Measurements from ENCODE around the gene GEN1.

GEN1 gene

DNA sequence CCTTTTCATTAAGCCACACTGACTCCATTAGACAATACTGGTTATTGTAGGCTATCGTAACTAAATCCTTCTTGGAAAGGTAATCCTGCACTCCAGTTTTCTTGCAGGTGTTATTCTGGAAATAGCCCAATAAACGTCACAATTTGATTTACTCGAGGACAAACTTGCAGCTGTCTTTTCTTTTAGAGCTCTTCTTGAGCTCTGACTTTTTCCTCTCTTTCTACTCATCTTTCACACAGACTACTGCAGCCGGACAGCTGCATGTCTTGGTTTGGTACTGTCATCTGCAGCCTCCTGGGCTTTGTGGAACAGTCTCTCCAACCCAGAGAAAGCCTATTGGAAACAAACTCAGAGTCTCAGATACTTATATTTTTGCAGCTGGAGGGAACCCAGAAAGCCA, 39.4 kb downstream of the GEN1 start:
- Histone ChIP-seq H4K20me1 (no peaks in the 10 kb centered on the region), H3K9ac (peak overlapping the region; percentile 36; the same call in 1 of the 2 replicates), H3K36me3 (no peaks in the 10 kb centered on the region), H3K27ac (0 out of 2 replicates have a peak overlapping the region, but pooled peaks have one; percentile 71), H3K4me2 (peak overlapping the region; percentile 79), H3K4me3 (no peak overlapping the region), H3K9me3 (no peaks in the 10 kb centered on the region), H3K27me3 (no peaks in the 10 kb centered on the region), H3K4me1 (peaks cover 62% of the 10 kb centered on the region)
- TF ChIP-seq Cebpa-rat (IDR thresholded peaks at IDR 0.05) = no peak

DNA sequence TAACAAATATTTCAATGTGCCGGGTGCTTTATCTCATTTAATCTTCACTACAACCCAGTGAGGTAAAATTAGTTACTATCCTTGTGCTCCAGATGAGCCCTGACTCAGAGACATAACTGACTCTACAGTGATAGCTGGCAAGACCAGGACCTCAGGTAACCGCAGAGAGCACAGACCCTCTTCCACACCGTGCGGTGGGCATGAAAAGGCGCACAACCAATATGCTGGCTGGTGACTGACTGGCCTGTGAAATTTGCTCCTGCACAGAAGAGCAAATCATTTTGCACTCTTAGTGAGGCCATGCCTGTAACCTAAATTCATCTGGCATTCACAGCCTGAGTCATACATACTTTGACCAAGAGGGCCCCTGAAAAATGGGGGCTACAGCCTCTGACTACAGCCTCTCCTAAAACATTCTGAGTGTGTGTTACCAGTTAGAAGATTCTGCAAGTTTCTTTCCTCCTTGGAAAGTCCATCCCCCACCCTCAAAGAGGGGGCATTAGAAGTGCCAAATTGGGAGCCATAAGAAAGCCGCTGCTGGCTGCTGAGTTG, 39.9 kb downstream of the GEN1 start:
- H3K9ac ChIP-seq = peak overlapping the region; percentile 36; the same call in 1 of the 2 replicates
- TF ChIP-seq Cebpa-rat (IDR thresholded peaks at IDR 0.05) = no peak
- peak overlapping the region; percentile 71 for H3K27ac ChIP-seq
- H4K20me1 ChIP-seq = no peaks in the 10 kb centered on the region
- H3K27me3 ChIP-seq = no peaks in the 10 kb centered on the region
- peak overlapping the region; percentile 79 for H3K4me2 ChIP-seq
- no peaks in the 10 kb centered on the region for H3K9me3 ChIP-seq
- H3K4me3 ChIP-seq = no peak overlapping the region
- no peaks in the 10 kb centered on the region for H3K36me3 ChIP-seq
- peaks cover 67% of the 10 kb centered on the region for H3K4me1 ChIP-seq

DNA sequence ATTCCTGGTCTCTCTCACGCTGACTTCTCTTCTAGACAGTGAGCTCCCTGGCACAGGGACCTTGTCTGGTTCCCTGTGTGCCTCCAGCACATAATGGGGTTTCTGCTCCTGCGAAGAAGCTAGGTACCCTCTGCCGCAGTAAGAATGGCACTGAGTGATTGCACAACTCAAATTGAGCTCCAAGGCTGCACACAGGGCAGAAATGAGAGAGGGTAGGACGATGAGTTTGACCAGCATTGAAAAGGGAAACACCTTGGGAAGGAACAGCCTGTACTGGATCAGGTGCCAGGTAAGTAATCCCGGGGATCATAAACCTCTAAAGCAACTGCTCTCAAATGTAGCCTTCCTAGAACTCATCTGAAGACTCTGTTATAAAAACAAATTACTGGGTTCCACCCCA, 41.4 kb downstream of the GEN1 start:
- H3K9me3 ChIP-seq = no peaks in the 10 kb centered on the region
- no peaks in the 10 kb centered on the region for H3K36me3 ChIP-seq
- TF ChIP-seq Cebpa-rat (IDR thresholded peaks at IDR 0.05) = 0 out of 2 replicates have a peak, but pooled peaks have one; percentile 28
- no peak overlapping the region for H3K9ac ChIP-seq
- no peak overlapping the region for H3K4me3 ChIP-seq
- peak overlapping the region; percentile 36; the same call in 1 of the 2 replicates for H3K4me2 ChIP-seq
- no peaks in the 10 kb centered on the region for H4K20me1 ChIP-seq
- no peak overlapping the region; the same call in 1 of the 2 replicates for H3K27ac ChIP-seq
- H3K4me1 ChIP-seq = peaks cover 82% of the 10 kb centered on the region
- no peaks in the 10 kb centered on the region for H3K27me3 ChIP-seq

DNA sequence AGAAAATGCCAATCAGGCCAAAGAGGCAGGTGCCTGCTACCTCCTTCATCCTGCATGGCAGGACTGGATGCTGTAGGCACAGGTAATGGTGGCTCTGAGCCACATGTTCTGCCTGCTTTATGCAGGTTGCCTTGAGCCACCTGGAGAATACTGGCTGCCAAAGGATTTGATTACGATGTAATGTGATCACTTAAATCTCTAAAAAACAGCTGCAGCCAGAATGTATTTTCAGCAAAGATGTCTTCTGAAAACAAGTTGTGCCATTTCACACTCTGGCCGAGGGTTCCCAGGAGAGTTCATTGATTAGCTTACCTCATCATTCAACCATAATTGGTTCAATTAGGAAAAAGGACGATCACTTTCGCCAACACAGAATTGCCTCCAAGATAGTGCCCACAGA, 44.4 kb downstream of the GEN1 start:
- Histone ChIP-seq H4K20me1 (no peaks in the 10 kb centered on the region), H3K4me3 (no peak overlapping the region), H3K4me2 (no peak overlapping the region), H3K9ac (no peak overlapping the region), H3K27ac (no peak overlapping the region), H3K27me3 (no peaks in the 10 kb centered on the region), H3K9me3 (no peaks in the 10 kb centered on the region; the same call in 1 of the 2 replicates), H3K4me1 (peaks cover 83% of the 10 kb centered on the region), H3K36me3 (no peaks in the 10 kb centered on the region)
- no peak for TF ChIP-seq Cebpa-rat (IDR thresholded peaks at IDR 0.05)

DNA sequence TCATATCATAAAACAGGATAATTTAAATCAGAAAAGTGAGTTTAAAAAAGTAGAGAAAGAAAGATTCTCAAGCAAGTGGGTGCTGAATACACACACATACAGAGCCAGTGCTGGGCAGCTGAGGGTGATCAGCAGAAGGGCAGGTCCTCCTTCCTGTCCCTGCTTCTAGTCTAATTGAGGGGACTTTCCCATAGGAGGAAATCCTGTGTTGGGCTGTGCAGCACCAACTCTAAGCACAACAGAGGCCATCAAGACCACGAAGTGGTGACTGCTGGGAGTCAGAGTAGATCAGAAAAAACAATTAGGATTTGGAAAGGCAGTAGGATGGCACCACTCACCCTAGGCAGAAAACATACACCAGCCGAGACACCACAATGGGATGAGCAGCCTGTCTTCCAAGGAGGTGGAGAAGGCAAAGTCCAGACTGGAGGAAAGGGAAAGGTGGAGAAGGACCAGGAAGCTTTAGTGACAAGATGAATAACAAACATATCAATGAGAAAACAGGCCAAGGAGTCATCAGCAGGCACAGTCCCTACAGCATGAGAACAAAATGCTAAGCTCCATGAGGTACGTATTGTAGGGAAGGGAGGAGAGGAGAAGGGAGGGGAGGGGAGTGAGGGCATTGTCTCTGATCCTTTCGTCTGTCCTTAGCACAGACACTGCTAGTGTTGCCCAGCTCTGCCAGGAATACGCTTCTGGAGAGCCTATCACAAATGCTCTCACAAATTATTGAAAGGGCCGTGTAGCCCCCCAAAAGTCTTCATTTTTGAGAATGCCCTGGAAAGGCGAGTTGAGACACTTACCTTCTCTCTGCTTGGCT, 45.6 kb downstream of the GEN1 start:
- no peak overlapping the region; the same call in 1 of the 2 replicates for H3K9ac ChIP-seq

DNA sequence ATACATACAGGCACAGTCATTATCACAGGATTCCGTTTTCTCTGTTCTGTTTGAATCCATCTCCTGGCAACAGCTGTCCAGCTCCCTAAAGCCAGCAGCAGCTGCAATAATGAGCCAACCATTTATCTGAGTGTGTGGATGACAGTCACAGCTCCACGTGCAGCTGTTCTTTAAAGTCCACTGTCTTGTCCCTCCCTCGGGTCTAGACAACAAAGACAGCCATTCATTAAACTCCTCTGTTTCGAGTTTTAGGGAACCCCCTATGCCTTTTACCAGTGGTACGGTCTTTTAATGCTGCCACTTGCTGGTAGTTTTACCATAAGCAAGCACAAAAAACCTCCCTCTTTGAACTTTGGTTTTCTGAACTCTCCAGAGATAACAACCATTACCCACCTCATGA, 46.3 kb downstream of the GEN1 start:
- no peaks in the 10 kb centered on the region for H3K27me3 ChIP-seq

More for the DNA sequence above, 45.6 kb downstream of the GEN1 start:
- H3K4me3 ChIP-seq = no peak overlapping the region
- H3K27ac ChIP-seq = peak overlapping the region; percentile 48
- no peaks in the 10 kb centered on the region for H4K20me1 ChIP-seq
- no peak for TF ChIP-seq Cebpa-rat (IDR thresholded peaks at IDR 0.05)
- H3K36me3 ChIP-seq = no peaks in the 10 kb centered on the region
- peaks cover 83% of the 10 kb centered on the region for H3K4me1 ChIP-seq
- H3K27me3 ChIP-seq = no peaks in the 10 kb centered on the region
- H3K9me3 ChIP-seq = no peaks in the 10 kb centered on the region; the same call in 1 of the 2 replicates
- H3K4me2 ChIP-seq = peak overlapping the region; percentile 60

DNA sequence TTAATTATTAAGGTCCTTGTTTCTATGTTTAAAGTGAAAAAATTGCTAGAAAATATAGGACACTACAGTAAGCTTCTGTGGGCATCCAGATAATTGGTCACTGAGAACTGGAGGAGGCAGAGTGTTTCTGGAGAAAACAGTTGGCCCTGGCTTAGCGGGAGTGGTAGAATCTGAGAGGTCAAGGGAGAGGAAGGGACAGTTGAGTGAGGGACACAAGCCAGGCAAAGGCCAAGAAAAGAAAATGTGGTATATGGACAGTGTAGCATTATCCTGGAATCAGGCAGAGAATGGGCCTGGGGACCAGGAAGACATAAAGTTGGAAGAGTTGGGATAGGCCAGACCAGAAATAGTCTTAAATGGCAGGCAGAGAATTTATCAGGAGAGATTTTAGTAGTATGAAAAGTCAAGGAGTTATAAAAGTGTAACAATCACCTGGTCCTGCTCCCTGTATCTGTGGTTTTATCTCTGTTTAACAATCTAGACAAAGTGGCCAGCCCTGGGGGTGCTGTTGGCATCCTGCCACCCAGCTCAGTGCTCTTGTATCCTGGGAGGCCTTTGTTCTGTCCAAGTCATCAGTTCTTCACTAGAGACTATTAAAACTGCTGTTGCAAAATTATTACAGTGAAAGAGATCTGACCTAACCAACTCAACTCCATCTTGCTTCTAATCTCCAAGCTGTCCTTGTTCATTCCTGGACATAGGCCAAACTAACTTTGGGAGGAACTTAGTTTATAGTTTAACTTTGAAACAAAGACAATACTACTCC, 46.9 kb downstream of the GEN1 start:
- peak overlapping the region; percentile 48; the same call in 1 of the 2 replicates for H3K27ac ChIP-seq
- peaks cover 83% of the 10 kb centered on the region for H3K4me1 ChIP-seq
- H4K20me1 ChIP-seq = no peaks in the 10 kb centered on the region
- no peaks in the 10 kb centered on the region for H3K27me3 ChIP-seq
- H3K36me3 ChIP-seq = no peaks in the 10 kb centered on the region
- peak overlapping the region; percentile 60 for H3K4me2 ChIP-seq
- H3K9ac ChIP-seq = no peak overlapping the region
- no peak for TF ChIP-seq Cebpa-rat (IDR thresholded peaks at IDR 0.05)
- no peaks in the 10 kb centered on the region; the same call in 1 of the 2 replicates for H3K9me3 ChIP-seq
- no peak overlapping the region for H3K4me3 ChIP-seq

More for the DNA sequence above, 46.3 kb downstream of the GEN1 start:
- H3K9me3 ChIP-seq = no peaks in the 10 kb centered on the region; the same call in 1 of the 2 replicates
- no peaks in the 10 kb centered on the region for H4K20me1 ChIP-seq
- peak overlapping the region; percentile 48; the same call in 1 of the 2 replicates for H3K27ac ChIP-seq
- peaks cover 83% of the 10 kb centered on the region for H3K4me1 ChIP-seq
- no peaks in the 10 kb centered on the region for H3K36me3 ChIP-seq
- H3K4me3 ChIP-seq = no peak overlapping the region
- H3K9ac ChIP-seq = no peak overlapping the region
- peak overlapping the region; percentile 60 for H3K4me2 ChIP-seq
- TF ChIP-seq Cebpa-rat (IDR thresholded peaks at IDR 0.05) = no peak

DNA sequence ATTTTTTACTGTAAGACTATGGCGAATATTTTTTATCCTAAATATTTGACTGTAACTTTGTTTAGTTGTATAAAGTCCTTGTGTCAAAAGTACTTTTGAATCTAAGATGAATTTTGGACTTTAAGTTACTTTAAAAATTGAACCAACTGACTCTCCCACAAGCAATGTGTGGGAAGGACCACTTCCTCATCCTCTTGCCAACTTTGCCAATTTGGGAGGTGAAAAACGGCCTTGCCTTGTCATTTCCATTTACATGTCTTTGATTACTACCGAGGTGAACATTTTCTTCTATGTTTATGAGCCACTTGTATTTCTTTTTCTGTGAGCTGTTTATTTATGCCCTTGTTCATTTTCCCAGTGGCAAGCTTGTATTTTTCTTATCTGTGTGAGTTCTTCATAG, 49.6 kb downstream of the GEN1 start:
- Histone ChIP-seq H3K27me3 (no peaks in the 10 kb centered on the region), H3K27ac (peak overlapping the region; percentile 88), H3K9me3 (peaks cover 7% of the 10 kb centered on the region; the same call in 1 of the 2 replicates)

DNA sequence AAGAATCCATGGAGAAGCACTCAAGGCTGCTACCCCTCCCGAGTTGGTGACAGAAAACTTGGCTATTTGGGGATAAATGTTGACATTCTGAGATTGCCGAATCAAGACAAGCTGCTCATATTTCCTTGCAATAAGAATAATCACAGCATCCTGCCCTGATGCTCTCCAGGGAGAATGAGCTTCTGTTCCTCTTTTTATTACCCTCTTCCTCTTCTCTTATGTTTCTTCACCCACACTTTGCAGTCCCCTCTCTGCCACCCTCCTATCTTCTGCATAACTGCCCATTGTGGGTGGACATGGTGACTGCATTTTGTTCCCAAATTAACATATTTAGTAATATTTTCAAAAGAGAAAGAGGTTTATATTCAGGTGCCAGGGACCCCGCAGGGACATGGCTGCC, 50.4 kb downstream of the GEN1 start:
- Histone ChIP-seq H3K4me1 (peaks cover 100% of the 10 kb centered on the region), H3K4me3 (peak overlapping the region; percentile 32; the same call in 1 of the 2 replicates), H3K27me3 (no peaks in the 10 kb centered on the region), H3K4me2 (peak overlapping the region; percentile 86), H4K20me1 (no peaks in the 10 kb centered on the region), H3K27ac (peak overlapping the region; percentile 88), H3K36me3 (no peaks in the 10 kb centered on the region), H3K9me3 (peaks cover 7% of the 10 kb centered on the region; the same call in 1 of the 2 replicates), H3K9ac (peak overlapping the region; percentile 78)
- no peak for TF ChIP-seq Cebpa-rat (IDR thresholded peaks at IDR 0.05)

More for the DNA sequence above, 49.6 kb downstream of the GEN1 start:
- Histone ChIP-seq H3K4me3 (peak overlapping the region; percentile 32; the same call in 1 of the 2 replicates), H3K36me3 (no peaks in the 10 kb centered on the region), H3K9ac (peak overlapping the region; percentile 78; the same call in 1 of the 2 replicates), H3K4me1 (peaks cover 100% of the 10 kb centered on the region), H3K4me2 (peak overlapping the region; percentile 86), H4K20me1 (no peaks in the 10 kb centered on the region)
- no peak for TF ChIP-seq Cebpa-rat (IDR thresholded peaks at IDR 0.05)

Measured in BLaER1 (cell line).